OCI-LY7 (cell line): ENCODE results near the gene WDR36.

Experiments
- CTCF ChIP-seq: fragments of 200-600 bp; sonication (generic); conservative IDR thresholded peaks from 2 replicates; pipeline ENCODE4 v1.5.1; 2014; ENCODE audit warnings: mild to moderate bottlenecking, antibody characterized with exemption, low read length, moderate library complexity, mixed read lengths
- EZH2phosphoT487 ChIP-seq: fragments of 200-600 bp; sonication (generic); IDR thresholded peaks from 2 replicates; pipeline ENCODE4 v1.6.1; 2018; ENCODE audit warnings: low read depth, borderline replicate concordance, mild to moderate bottlenecking, mixed run types, antibody characterized with exemption, low read length, moderate library complexity, mixed read lengths

DNA sequence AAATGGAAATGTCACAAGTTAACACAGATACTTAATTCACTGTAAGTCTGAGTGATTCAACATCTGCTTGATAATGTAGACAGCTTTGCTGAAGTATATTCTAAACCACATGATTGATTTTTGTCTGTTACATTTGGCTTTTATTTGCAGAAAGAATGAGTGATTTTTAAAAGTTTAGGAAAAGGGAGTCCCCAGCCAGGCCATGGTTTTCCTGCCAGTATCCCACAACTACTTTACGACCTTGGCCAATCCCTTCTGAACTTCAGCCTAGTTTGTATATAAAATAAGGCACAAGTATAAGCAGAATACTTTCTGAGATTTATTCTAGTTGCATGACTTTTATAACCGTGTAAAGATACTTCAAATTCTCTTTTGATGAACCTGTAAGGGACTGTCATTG, 27.1 kb downstream of the WDR36 start:
- TF ChIP-seq CTCF (no peak), EZH2phosphoT487 (no peak)
